AML-193 (cell line): ENCODE measurements around the gene CYP3A5.

Experiments used
- DNase-seq, 2 experiments: peaks; one replicate each; lab custom pipeline; 2025; lab: John Stamatoyannopoulos, UW

CYP3A5 gene

DNA sequence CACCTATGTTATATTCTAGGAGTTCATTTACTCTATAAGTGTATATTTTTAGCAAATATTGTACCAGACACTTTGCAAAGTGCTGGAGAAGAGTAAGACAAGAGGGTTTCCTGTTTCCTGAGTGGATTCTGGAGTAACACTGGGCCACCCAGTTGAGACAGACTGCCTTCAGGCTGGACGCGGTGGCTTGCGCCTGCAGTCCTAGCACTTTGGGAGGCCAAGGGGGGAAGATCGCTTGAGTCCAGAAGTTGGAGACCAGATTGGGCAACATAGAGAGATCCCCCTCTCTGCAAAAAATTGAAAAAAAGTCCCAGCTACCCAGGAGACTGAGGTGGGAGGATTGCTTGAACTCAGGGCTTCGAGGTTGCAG, 63.8 kb downstream of the CYP3A5 start:
- DNase-seq = no peak

GRCh38 chr7:99614495-99614894, 65.3 kb downstream of the CYP3A5 start:
- no peak for DNase-seq

DNA sequence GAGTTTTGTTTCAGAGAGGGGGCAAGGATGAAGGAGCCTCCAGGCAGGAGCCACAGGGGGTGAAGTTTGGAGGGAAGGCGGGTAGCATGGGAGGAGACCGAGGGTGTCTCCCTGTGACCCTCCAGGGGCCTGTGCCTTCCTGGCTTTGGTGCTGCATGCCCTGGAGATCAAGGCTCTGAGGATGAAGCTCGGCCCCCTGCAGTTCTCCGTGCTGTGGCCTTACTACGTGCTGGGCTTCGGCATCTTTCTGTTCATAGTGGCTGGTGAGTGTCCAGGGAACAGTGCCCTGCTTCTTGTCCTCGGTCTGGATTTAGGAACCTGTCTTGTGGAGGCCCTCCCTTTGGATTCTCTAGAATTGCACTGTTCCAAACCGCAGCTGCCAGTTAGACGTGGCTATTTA, 72.2 kb downstream of the CYP3A5 start:
- DNase-seq = no peak

GRCh38 chr7:99606531-99606930, 73.3 kb downstream of the CYP3A5 start:
- no peak for DNase-seq

DNA sequence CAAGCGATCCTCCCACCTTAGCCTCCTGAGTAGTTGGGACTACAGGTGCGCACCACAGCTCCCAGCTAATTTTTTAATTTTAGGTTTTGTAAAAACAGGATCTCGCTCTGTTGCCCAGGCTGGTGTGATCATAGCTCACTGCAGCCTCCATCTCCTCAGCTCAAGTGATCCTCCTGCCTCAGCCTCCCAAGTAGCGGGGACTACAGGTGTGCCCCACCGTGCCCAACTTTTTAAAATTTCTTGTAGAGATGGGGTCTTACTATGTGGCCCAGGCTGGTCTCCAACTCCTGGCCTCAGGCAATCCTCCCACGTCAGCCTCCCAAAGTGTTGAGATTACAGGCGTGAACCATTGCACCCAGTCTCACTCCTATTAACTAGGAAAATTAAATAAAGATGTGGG, 74.3 kb downstream of the CYP3A5 start:
- no peak for DNase-seq

DNA sequence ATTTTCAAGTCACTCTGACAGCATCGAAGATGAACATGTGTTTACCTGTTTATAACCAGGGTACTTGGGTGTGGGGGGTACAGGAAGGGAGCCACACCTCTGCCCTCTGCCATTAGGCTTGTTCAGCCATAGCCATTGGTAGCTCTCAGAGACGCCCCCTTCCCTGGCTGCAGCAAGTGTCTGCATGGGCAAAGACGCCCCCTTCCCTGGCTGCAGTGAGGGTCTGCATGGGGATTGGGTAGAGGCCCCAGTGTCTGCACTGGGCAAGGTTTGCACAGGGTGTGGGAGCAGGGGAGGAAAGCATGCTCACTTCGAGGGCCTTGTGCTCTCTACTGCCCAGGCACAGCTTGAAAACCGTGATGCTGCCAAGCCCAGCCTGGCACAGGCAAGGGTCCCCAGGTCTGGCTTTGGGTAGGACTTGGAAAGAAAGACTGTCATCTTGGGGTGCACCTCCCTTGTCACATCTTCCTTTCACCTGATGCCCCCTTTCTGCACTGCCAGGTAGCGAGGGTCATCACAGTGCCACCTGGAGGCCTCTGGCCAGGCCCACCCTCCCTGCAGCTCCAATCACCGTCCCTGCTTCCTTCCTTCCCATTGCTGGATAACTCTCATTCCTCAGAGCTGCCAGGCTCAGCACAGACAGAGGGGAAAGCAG, 78.0 kb downstream of the CYP3A5 start:
- no peak for DNase-seq

DNA sequence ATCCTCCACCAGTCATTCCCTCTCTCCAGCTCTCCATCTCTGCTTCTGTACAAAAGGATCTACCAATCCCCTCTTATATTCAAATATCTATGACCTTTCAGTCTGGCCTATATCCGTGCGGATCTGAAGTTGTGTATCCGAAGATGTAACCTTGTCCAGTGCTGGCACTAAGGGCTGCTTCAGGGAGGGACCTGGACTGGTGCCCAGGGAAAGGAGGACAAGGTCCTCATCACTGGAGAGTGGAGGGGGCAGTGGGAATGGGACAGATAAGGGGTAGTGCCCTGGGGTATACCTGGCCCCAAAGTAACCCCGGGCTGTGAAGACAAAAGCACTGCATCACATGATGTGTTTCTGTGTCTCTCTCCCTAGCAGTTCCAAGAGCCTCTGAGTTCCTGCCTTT, 80.0 kb downstream of the CYP3A5 start:
- no peak for DNase-seq
